GM12801 (cell line): ENCODE measurements around the gene GCFC2.

Source experiments
- CTCF ChIP-seq: IDR thresholded peaks from one replicate; pipeline ENCODE4 v1.5.1; 2011; ENCODE audit warnings: control low read depth; ENCODE audit not compliant: insufficient read length; ENCODE audit errors: extremely low read depth

GCFC2 gene

GRCh38 chr2:75654012-75654411 is 56.7 kb downstream of the GCFC2 start:
- TF ChIP-seq CTCF, result no peak

- no peak for TF ChIP-seq CTCF
Observed at GRCh38 chr2:75647771-75648170, 62.9 kb downstream of the GCFC2 start.

GRCh38 chr2:75646583-75647425 is 63.9 kb downstream of the GCFC2 start, which contains the start of gene MRPL19:
Gene MRPL19, plus strand, starts transcription at chr2:75646783. Its CDS starts 25 bp downstream, at chr2:75646808.
- TF ChIP-seq CTCF, result no peak

- no peak for TF ChIP-seq CTCF
Observed at GRCh38 chr2:75646090-75646582, 64.6 kb downstream of the GCFC2 start.

GRCh38 chr2:75645643-75646042 is 65.1 kb downstream of the GCFC2 start:
- TF ChIP-seq CTCF, result no peak

- TF ChIP-seq CTCF, result no peak
Observed at GRCh38 chr2:75643980-75644379, 66.7 kb downstream of the GCFC2 start.

- no peak for TF ChIP-seq CTCF
Observed at GRCh38 chr2:75641587-75641986, 69.1 kb downstream of the GCFC2 start.
